ENCODE results near the gene CRYBG2. TPM values are rescaled to one million over a fixed set of nuclear protein-coding genes. Genes with fewer than 3 reads are reported as not detected.

CRYBG2 gene
- polyA plus RNA-seq, 1 donor from 2014 or later = 2.5 TPM

GRCh38 chr1:26349188-26349876 is 4.6 kb downstream of the CRYBG2 start:
- Histone ChIP-seq H4K20me1 (ENCODE audit: insufficient read depth) (no peaks in the 10 kb centered on the region), H2AFZ (ENCODE audit: low read depth, low read length) (no peak overlapping the region), H3K9ac (ENCODE audit: low read length) (no peak overlapping the region), H3K4me3 (ENCODE audit: low read length) (no peak overlapping the region), H3K27me3 (ENCODE audit: insufficient read depth, low read depth, low read length) (no peaks in the 10 kb centered on the region), H3K4me2 (ENCODE audit: low read length) (no peak overlapping the region), H3K9me3 (ENCODE audit: low read length) (no peaks in the 10 kb centered on the region), H3K27ac (ENCODE audit: low read length) (no peak overlapping the region), H3K9me2 (ENCODE audit: insufficient read depth, low read length) (no peaks in the 10 kb centered on the region), H3K36me3 (ENCODE audit: insufficient read depth, low read length) (no peaks in the 10 kb centered on the region), H3K79me2 (replicated peaks; ENCODE audit: insufficient read depth, low read length) (no peaks in the 10 kb centered on the region), H3F3A (ENCODE audit: insufficient read depth, low read length, poor library complexity, severe bottlenecking) (no peaks in the 10 kb centered on the region)
- no peak for TF ChIP-seq CTCF (IDR thresholded peaks at IDR 0.05; ENCODE audit: poor library complexity, severe bottlenecking)
- no peak for TF ChIP-seq MXI1 (conservative IDR thresholded peaks at IDR 0.05; ENCODE audit: poor library complexity, severe bottlenecking)
- no peak for TF ChIP-seq POLR2AphosphoS5 (IDR thresholded peaks at IDR 0.05)
- no peak for TF ChIP-seq REST (IDR thresholded peaks at IDR 0.05; ENCODE audit: borderline replicate concordance)
- no peak for TF ChIP-seq RAD21 (conservative IDR thresholded peaks at IDR 0.05)
- no peak for TF ChIP-seq SMC3 (conservative IDR thresholded peaks at IDR 0.05; ENCODE audit: poor library complexity)
- no peak for TF ChIP-seq TAF1 (IDR thresholded peaks at IDR 0.05; ENCODE audit: low read depth)
- TF ChIP-seq EP300 (conservative IDR thresholded peaks at IDR 0.05; ENCODE audit: poor library complexity, severe bottlenecking) = no peak
- no peak for TF ChIP-seq EZH2 (IDR thresholded peaks at IDR 0.05; ENCODE audit: borderline replicate concordance, insufficient read depth, low read length, poor library complexity, severe bottlenecking)

GRCh38 chr1:26346274-26347033 is 7.5 kb downstream of the CRYBG2 start:
- H3K27ac ChIP-seq (ENCODE audit: low read length) = no peak overlapping the region
- no peaks in the 10 kb centered on the region for H4K20me1 ChIP-seq (ENCODE audit: insufficient read depth)
- H3K9ac ChIP-seq (ENCODE audit: low read length) = no peak overlapping the region
- TF ChIP-seq POLR2AphosphoS5 (IDR thresholded peaks at IDR 0.05) (no peak), MXI1 (conservative IDR thresholded peaks at IDR 0.05; ENCODE audit: poor library complexity, severe bottlenecking) (no peak), RAD21 (conservative IDR thresholded peaks at IDR 0.05) (no peak), CTCF (IDR thresholded peaks at IDR 0.05; ENCODE audit: poor library complexity, severe bottlenecking) (no peak), EP300 (conservative IDR thresholded peaks at IDR 0.05; ENCODE audit: poor library complexity, severe bottlenecking) (no peak), TAF1 (IDR thresholded peaks at IDR 0.05; ENCODE audit: low read depth) (no peak), REST (IDR thresholded peaks at IDR 0.05; ENCODE audit: borderline replicate concordance) (no peak), EZH2 (IDR thresholded peaks at IDR 0.05; ENCODE audit: borderline replicate concordance, insufficient read depth, low read length, poor library complexity, severe bottlenecking) (no peak), SMC3 (conservative IDR thresholded peaks at IDR 0.05; ENCODE audit: poor library complexity) (no peak)
- no peaks in the 10 kb centered on the region for H3K79me2 ChIP-seq (replicated peaks; ENCODE audit: insufficient read depth, low read length)
- no peaks in the 10 kb centered on the region for H3K36me3 ChIP-seq (ENCODE audit: insufficient read depth, low read length)
- H2AFZ ChIP-seq (ENCODE audit: low read depth, low read length) = no peak overlapping the region
- H3K9me2 ChIP-seq (ENCODE audit: insufficient read depth, low read length) = no peaks in the 10 kb centered on the region
- no peaks in the 10 kb centered on the region for H3K9me3 ChIP-seq (ENCODE audit: low read length)
- H3K4me3 ChIP-seq (ENCODE audit: low read length) = no peak overlapping the region
- H3F3A ChIP-seq (ENCODE audit: insufficient read depth, low read length, poor library complexity, severe bottlenecking) = no peaks in the 10 kb centered on the region
- no peak overlapping the region for H3K4me2 ChIP-seq (ENCODE audit: low read length)
- H3K27me3 ChIP-seq (ENCODE audit: insufficient read depth, low read depth, low read length) = no peaks in the 10 kb centered on the region

Measured in neural cell (in vitro differentiated cells).